Activated CD4-positive, alpha-beta T cell treated with anti-CD3 and anti-CD28 coated beads for 4 hours (primary cell): ENCODE measurements around the gene PLPPR3.

Source experiments
- DNase-seq, 2 donors: peaks; one replicate each; pipeline ENCODE4 v3.0.0-alpha.2; 2020

PLPPR3 gene

DNA sequence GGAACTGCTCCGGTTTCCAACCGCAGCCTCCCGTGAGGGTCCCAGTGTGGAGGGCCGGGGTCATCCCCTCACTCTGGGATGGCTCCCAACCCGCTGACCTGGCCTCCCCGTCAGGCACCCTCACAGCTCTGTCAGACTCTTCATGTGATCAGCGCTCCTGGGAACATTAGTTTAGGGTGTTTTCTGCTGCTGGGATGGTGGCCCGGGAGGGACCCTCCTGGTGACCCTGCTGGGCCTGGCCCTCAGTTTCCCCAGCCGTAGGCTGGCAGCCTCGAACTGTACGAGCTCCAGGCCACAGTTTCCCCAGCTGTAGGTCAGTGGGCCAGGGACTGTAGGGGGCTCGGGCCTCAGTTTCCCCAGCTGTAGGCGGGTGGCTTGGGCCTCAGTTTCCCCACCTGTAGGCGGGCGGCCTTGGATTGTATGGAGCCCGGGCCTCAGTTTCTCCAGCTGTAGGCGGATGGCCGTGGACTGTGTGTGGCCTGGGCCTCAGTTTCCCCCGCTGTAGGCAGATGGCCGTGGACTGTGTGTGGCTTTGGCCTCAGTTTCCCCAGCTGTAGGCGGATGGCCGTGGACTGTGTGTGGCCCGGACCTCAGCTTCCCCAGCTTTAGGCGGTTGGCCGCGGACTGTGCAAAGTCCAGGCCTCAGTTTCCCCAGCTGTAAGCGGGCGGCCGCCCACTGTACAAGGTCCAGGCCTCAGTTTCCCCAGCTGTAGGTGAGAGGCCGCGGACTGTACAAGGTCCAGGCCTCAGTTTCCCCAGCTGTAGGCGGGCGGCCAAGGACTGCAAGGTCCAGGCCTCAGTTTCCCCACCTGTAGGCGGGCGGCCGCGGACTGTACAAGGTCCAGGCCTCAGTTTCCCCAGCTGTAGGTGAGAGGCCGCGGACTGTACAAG lies 25.8 kb downstream of the PLPPR3 start:
- DNase-seq = no peak

DNA sequence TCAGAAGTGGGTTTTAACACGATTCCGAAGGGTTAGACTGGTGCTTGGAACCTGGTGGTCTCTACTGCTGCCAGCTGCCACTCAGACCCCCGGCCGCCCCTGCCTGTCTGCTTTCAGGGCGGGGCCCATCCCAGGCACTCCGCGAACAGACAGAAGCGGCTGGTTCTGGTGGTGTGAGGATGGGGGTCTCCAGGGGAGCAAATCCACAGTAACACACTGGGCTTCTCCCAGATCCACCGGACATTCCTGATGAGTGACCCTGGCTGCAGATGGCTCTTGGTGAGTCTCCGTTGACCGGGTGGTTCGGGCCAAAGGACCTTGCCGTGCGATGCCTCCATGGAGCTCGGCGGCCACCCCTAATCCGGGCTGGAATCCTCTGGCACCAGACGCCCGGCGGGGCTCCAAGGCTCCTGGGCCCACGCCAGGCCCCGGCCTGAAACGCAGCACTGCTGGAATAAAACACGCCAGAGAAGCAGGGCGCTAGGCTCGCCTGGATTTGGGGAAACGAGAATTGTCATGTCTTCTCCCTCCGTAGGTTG lies 26.6 kb downstream of the PLPPR3 start:
- no peak for DNase-seq

DNA sequence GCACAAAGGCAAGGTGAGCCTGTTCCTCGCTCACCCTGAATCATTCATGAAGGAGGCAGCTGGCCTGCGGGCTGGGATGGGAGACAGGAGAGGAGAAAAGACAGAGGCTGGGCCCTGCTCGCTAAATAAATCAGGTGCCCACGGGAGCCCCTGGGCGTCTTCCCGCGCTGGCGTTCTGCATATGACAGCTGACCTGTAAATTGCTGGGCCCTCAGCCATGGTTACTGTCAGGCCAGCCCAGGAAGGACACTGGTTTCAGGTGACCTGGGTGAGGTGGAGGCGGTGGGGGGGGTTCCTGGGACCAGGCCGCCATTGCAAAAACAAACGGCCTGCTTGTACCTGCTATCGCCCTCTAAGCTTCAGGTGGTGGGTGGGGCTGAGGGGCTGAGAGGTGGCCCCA lies 27.9 kb downstream of the PLPPR3 start:
- DNase-seq = no peak

DNA sequence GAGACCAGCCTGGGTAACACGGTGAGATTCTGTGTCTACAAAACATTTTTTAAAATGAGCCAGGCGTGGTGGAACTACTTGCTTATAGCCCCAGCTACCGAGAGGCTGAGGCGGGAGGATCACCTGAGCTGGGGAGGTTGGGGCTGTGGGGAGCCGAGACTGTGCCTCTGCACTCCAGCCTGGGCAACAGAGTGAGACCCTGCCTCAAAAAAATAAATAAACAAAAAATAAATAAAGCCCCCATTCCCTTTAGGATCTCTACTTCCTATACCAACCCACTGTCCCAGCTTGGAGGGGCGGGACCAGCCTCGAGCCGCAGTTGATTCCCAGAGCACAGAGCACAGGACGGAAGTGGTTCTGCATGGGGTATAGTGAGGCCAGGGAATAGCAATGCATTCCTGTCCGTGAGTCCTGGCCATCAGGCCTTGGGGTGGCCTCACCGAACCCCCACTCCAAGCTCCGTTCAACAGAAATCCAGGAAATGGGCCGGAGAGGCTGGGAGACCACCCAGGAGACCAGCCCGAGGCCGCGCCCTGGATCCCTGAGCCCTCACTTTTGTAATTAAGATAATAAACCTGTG lies 29.4 kb downstream of the PLPPR3 start:
- DNase-seq = no peak

DNA sequence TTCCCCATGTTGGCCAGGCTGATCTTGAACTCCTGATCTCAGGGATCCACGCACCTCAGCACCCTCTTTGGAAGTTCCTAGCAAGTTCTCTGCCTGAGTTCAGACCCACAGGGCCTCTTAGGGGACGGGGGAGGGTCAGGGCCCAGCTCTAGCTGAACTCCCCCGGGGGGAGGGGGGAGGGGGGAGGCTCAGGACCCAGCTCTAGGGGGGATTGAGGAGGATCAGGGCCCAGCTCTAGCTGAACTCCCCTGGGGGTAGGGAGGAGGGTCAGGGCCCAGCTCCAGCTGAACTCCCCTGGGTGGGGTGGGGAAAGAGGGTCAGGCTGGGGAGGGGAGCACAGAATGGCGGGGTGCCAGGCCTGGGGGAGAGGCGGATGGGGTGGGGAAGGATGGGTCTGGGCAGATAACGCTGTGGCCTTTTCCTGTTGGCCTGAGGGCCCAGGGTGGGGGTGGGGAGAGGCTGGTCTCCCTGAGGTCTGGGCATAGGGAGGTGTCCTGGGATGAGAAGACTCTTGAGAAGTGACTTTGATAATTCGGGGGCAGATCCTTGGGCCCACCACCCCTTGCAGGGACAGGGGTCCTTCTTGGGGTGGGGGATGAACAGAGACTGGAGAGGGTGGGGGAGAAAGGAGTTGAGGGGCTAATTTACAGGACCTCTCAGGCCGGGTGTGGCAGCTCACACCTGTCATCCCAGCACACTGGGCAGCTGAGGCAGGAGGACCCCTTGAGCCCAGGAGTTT lies 30.0 kb downstream of the PLPPR3 start:
- DNase-seq = no peak

DNA sequence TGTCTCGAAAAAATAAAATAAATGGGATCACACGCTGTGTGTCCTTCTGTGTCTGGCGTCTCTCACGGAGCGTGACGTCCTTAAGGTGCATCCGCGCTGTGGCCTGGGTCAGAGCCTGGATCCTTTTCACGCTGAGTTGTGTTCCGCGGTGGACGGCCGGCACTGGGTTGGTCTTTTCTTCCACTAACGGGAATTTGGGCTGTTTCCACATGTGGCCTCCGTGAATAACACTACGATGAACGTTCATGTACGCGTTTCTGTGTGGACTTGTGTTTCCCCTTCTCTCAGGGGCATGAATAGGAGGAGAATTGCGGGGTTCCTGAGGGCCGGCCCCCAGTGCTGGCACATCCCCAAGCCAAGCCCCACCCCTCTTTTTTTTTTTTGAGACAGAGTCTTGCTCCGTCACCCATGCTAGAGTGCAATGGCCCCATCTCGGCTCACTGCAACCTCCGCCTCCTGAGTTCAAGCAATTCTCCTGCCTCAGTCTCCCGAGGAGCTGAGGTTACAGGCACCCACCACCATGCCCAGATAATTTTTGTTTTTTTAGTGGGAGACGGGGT lies 30.7 kb downstream of the PLPPR3 start:
- no peak for DNase-seq

DNA sequence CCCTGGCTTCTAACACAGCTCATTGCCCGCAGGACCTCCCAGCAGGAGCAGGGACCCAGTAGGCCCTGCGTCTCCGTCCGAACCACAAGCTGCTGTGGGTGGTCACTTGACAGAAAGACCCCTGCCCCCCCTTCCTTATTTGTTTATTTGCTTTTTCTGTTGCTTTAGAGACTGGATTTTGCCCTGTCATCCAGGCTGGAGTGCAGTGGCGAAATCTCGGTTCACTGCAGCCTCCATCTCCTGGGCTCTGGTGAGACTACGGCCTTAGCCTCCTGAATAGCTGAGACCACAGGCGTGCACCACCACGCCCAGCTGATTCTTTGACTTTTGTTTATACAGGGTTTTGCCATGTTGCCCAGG lies 32.1 kb downstream of the PLPPR3 start:
- DNase-seq = no peak

DNA sequence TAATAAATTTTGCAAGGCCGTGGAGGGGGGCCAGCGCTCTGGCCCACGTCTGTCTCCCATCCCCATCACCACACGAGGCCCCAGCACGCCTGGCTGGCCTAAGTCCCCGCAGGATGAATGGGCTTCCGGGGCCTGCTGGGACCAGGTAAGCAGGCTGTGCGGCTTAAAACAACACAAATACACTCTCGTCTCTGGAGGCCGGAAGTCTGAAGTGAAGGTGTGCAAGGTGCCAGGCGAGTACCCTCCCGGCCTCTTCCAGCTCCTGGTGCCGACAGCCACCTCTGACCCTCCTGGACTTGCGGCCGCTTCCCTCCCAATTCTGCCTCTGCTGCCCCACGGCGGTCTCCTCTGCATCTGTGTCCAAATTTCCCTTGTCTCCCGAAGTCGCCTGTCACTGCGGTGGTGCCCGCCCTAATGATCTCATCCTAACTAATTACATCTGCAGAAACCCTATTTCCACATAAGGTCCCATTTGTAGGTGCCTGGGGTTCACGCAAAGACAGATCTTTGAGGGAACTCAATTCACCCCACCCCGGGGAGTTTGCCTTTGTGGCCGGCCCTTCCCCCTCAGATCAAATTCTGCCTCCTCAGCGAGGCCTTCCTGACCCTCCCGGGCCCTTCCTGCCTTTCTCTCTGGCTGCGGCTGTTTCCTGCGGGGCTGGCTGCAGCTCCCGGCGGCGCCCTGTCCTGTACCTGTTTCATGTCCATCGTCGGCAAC lies 32.6 kb downstream of the PLPPR3 start:
- DNase-seq = no peak

DNA sequence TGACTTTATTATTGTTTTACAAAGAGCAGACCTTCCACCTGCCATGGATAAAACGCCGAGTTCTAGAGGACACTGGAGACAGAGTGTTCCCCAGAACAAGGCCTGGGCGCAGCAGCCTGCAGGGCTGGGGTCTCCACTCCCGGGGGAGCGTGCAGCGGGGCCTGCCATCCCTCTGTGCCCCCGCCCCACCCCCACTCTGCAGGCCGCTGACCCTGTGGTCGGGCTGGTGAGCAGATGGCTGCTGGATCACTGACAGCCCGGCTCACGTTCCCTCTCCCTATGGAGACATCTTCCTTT lies 33.1 kb downstream of the PLPPR3 start:
- no peak for DNase-seq

DNA sequence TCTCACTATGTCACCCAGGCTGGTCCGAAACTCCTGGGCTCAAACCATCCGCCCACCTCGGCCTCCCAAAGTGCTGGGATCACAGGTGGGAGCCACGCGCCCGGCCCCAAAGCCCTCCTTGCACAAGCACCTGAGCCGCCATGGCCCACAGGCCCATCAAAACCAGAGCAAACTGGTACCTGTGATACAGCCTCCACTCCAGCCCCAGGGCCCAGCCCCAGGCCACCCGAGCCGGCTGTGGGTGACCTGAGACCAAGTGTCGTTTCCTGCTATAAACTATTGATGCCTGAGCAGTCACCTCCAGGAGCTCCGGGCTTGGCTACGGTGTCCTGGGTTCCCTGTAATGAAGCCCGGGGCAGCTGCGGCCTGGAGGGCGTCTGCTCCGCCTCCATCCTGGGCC lies 34.2 kb downstream of the PLPPR3 start:
- no peak for DNase-seq

DNA sequence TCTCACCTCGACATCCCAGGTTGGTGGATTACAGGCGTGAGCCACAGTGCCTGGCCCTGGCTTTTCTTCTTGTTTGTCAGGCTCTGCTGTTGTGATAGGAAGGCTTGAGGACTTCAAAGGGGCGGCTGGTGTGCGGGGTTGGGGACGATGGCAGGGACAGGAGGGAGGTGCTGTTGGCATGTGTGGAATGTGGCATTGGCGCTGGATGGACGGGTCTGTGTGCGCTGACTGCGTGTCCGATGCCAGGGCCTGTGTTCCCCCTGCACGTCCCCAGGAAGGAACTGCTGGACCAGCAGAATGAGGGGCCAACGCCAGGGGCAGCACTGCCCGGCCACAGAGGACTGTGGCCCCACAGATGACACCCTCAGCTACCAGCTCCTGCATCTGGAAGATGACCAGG lies 37.2 kb downstream of the PLPPR3 start:
- DNase-seq = no peak

DNA sequence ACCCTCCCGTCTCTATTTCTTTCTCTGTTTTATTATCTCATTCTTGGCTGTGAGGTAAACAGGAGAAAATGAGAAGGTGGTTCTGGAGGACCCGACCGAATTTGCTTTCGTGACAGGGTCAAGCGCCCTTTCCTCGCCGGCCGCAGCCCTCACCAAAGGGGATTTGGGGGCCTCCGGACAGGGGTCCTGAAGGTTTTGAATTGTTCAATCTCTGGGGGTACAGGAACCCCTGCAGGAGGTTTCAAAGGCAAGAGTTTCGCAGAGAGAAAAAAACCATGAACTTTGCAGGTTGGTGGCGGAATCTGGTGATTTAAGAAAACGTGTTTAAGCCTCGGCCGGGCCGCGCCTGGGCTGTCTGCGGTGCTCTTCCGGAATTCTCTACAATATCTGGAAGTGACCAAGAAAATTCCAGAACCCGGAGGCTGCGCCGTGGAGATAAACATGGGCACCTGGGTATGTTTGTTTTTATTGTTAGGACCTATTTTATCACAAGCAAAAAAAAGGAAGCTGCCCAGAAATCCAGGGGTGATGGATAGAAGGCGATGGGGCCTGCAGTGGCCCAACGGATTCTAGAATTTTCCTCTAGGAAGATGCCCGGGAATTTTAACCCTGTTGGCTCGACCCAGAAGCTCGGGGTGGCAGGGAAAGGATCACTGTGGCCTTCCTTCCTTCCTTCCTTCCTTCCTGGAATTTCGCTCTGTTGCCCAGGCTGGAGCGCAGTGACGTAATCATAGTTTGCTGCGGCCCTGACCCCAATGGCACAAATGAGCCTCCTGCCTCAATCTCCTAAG lies 38.7 kb downstream of the PLPPR3 start:
- DNase-seq = no peak

DNA sequence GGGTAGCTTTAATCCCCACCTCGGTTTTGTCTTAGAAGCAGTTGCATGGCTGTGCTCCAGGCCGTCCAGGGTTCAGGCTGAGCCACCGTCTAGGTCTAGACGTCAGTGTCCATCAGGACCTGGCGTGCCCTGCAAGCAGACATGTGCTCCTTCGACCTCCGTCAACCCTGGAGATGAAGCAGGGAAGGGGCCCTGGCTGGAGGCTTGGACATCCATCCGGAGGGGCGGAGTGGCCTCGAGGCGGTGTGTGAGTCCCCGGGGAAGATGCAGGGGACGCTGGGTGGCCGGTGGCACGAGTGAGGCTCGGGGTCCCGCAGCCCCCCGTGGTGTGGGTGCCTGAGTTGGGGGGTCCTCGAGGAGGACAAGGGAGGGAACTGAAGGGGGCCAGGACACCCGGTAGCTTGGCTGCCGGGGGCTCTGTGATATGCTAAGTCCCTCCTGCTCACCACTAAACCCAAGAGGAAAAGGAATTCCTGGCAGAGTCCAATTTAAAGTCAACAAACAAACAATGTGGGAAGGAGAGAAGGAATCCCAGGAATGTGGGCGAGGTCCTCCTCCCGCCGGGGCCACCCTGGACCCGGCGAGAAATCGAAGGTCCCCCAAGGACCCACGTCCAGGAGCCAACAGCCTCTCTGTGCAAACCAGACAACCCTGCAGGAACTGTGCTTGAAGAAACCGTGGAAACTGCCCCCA lies 39.4 kb downstream of the PLPPR3 start:
- no peak for DNase-seq

DNA sequence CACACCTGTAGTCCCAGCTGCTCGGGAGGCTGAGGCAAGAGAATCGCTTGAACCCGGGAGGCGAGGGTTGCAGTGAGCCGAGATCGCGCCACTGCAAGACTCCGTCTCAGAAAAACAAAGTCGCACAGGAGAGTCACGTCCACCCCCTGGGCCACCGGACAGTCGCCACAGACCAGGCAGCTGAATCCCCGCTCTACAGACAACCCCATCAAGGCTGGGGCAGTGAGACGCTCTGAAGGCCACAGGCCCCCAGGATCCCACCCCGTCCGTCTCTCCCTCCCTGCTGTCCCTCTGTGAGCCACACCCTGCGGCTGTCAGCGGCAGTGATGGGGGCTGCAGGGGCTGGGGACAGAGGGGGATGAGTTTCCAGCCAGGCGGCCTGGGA lies 40.0 kb downstream of the PLPPR3 start:
- no peak for DNase-seq

DNA sequence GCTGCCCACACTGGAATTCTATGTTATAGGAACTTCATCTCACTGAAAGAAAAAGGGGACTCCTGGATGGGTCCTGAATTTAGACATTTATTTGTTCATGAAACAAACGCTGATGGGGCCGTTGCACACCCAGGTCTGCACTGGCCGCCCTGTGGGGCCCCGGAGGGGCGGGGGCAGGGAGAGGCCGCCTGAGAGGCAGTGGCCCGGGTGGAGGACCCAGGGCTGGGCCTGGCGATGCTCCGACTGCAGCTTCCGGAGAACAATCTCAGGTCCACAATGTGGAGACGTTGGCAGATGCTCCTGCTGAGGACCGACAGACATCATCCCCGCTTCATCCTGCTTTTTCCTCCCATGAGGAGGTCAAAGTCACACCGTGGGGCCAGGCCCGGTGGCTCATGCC lies 40.8 kb downstream of the PLPPR3 start:
- DNase-seq = no peak

DNA sequence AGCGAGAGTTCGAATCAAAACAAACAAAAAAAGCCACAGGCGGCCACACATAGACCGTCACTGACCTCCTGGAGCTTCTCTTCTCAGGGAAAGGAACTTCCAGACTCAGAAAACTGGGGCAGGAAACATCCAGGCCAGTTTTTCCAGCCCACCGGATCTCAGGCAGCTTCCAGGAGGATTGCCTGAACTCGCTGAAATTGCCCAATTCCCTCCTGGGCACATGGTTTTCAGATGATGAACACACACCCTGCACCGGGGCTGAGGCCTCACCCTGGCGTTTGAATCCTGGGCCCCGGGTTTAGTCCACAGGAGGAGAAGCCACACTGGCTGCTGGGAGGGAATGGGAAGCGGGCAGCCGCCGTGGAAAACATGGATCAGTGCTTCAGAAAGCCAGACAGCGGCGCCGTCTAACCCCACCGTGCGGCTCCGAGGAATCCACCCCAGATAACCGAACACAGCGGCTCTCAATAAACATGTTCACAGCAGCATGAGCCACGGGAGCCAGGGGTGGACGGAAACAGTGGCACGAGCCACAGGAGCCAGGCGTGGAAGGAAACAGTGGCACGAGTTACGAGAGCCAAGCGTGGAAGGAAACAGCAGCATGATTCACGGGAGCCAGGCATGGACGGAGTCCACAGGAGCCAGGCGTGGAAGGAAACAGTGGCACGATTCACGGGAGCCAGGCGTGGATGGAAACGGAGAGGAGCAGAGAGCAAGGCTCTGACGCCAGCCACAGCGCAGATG lies 42.7 kb downstream of the PLPPR3 start:
- no peak for DNase-seq

DNA sequence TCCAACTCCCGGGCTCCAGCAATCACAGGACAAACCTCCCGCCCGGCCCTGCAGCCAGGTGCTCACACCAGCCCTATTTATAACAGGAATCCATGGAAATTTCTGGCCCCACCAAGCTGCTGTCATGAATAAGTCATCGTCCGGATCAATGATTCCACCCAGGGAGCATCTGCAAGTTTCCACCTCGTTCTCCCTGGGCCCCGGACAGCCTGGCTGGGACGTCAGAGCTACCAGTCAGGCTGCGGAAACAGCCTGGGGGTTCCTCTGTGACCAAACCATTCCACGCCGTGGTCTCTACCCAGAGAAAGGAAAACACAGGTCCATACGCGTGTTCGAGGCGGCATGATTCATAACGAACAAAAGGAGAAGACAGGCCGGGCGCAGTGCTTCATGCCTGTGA lies 45.2 kb downstream of the PLPPR3 start:
- DNase-seq = no peak

DNA sequence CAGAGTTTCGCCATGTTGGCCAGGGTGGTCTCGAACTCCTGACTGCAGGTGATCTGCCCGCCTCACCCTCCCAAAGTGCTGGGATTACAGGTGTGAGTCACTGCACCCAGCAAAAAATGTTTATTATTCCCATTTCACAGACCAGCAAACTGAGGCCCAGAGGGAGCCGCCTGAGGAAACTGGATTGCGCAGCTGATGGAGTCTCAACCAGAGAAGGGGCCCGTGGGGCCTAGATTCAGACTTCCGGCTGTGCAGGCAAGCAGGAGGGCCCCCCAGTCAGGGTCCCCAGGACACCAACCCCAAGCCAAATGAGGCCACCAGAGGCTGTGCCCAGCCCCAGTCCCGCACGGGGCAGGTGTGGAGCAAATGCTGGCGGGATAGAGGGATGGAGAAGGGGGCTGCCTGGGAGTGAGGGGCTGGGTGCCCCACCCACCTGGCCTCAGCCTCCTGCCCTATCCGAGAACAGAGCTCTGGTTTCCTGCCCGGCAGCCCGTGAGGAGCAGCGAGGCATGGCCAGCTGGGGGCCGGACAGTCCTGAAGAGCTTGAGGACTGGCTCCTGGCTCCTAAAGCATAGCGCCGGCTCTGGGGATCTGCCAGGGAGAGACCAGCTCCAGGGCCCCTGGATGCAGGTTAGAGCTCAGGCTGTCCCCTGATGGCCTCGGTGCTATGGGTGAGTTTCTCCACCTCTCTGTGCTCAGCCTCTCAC lies 48.9 kb downstream of the PLPPR3 start:
- no peak for DNase-seq

DNA sequence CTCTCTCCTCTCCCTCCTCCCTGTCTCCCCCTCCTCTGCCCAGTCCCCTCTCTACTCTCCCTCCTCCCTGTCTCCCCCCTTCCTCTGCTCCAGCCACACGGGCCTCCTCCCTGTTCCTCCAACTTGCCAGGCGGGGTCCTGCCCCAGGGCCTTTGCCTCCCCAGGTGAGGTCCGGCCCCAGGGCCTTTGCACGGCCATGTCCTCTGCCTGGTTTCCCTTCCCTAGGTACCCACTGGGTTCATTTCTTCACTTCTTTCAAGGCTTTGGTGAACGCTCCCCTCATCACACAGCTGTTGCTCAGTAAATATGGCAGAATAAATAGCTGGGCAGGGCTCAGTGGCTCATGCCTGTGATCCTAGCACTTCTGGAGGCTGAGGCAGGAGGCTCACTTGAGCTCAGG lies 49.7 kb downstream of the PLPPR3 start:
- no peak for DNase-seq

DNA sequence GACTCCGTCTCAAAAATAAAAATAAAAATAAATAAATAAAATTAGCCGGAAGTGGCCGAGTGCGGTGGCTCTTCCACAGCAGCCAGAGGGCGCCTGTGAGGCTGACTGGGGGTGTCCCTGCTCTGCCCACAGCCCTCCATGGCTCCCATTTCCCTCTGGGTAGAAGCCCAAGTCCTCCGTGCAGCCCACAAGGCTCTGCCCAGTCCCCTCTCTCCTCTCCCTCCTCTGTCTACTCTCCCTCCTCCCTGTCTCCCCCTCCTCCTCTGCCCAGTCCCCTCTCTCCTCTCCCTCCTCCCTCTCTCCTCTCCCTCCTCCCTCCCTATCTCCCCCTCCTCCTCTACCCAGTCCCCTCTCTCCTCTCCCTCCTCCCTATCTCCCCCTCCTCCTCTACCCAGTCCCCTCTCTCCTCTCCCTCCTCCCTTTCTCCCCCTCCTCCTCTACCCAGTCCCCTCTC lies 50.4 kb downstream of the PLPPR3 start:
- DNase-seq = no peak
